NCI-H1694 (cell line): ENCODE measurements around the gene GOLGA6L9.
"Not testable (repeated sequence)": the region's sequence is repeated elsewhere in the genome, so short reads cannot be mapped to it uniquely, and the experiment has no call there.

ENCODE experiments used
- DNase-seq: peaks from one replicate; lab custom pipeline; 2025; lab: John Stamatoyannopoulos, UW

Gene GOLGA6L9

GRCh38 chr15:82429693-82430092 is at the start of gene GOLGA6L9:
GOLGA6L9 (plus strand) TSS chr15:82429816; CDS start chr15:82430080, 264 bp downstream.
- not testable (repeated sequence) for DNase-seq

GRCh38 chr15:82381330-82381955 is 48.2 kb upstream of the GOLGA6L9 start:
- DNase-seq = not testable (repeated sequence)

- not testable (repeated sequence) for DNase-seq
Observed at GRCh38 chr15:82387209-82387608, 42.4 kb upstream of the GOLGA6L9 start.

GRCh38 chr15:82390152-82390551 is 39.5 kb upstream of the GOLGA6L9 start:
- not testable (repeated sequence) for DNase-seq

GRCh38 chr15:82392077-82392476 is 37.5 kb upstream of the GOLGA6L9 start:
- not testable (repeated sequence) for DNase-seq

GRCh38 chr15:82393671-82394070 is 35.9 kb upstream of the GOLGA6L9 start:
- no peak for DNase-seq

GRCh38 chr15:82395788-82396187 is 33.8 kb upstream of the GOLGA6L9 start:
- not testable (repeated sequence) for DNase-seq

- DNase-seq = no peak
Observed at GRCh38 chr15:82397817-82398216, 31.8 kb upstream of the GOLGA6L9 start.

GRCh38 chr15:82398785-82399184 is 30.8 kb upstream of the GOLGA6L9 start:
- no peak for DNase-seq

GRCh38 chr15:82399366-82400103 is 30.1 kb upstream of the GOLGA6L9 start:
- not testable (repeated sequence) for DNase-seq

- not testable (repeated sequence) for DNase-seq
Observed at GRCh38 chr15:82401918-82402317, 27.7 kb upstream of the GOLGA6L9 start.

GRCh38 chr15:82402341-82402740 is 27.3 kb upstream of the GOLGA6L9 start:
- not testable (repeated sequence) for DNase-seq

- not testable (repeated sequence) for DNase-seq
Observed at GRCh38 chr15:82406211-82406610, 23.4 kb upstream of the GOLGA6L9 start.

GRCh38 chr15:82410306-82410705 is 19.3 kb upstream of the GOLGA6L9 start:
- not testable (repeated sequence) for DNase-seq

- not testable (repeated sequence) for DNase-seq
Observed at GRCh38 chr15:82411595-82411994, 18.0 kb upstream of the GOLGA6L9 start.

- DNase-seq = not testable (repeated sequence)
Observed at GRCh38 chr15:82414525-82415191, 15.0 kb upstream of the GOLGA6L9 start.

- not testable (repeated sequence) for DNase-seq
Observed at GRCh38 chr15:82420516-82420915, 9.1 kb upstream of the GOLGA6L9 start.

GRCh38 chr15:82420966-82421365 is 8.7 kb upstream of the GOLGA6L9 start:
- not testable (repeated sequence) for DNase-seq

- not testable (repeated sequence) for DNase-seq
Observed at GRCh38 chr15:82427117-82427516, 2.5 kb upstream of the GOLGA6L9 start.

GRCh38 chr15:82445420-82445819 is 15.8 kb downstream of the GOLGA6L9 start:
- not testable (repeated sequence) for DNase-seq

GRCh38 chr15:82457336-82457735 is 27.7 kb downstream of the GOLGA6L9 start:
- DNase-seq = not testable (repeated sequence)

GRCh38 chr15:82465629-82466028 is 36.0 kb downstream of the GOLGA6L9 start:
- not testable (repeated sequence) for DNase-seq

GRCh38 chr15:82468205-82468604 is 38.6 kb downstream of the GOLGA6L9 start:
- DNase-seq = not testable (repeated sequence)
